WERI-Rb-1 (cell line): ENCODE measurements around the gene SEMA3A.
A peak's percentile ranks its signal among the peaks of the same experiment; 100 is the strongest.

Experiments
- DNase-seq: peaks from one replicate; pipeline ENCODE4 v3.0.0-alpha.2; 2020
- H3K27ac ChIP-seq: fragments of 250-450 bp; sonication (Bioruptor Pico); 2 replicates; pipeline ENCODE4 v1.5.1; 2020; ENCODE audit warnings: mild to moderate bottlenecking, moderate library complexity
- H3K27me3 ChIP-seq: fragments of 250-450 bp; sonication (Bioruptor Pico); 2 replicates; pipeline ENCODE4 v1.5.1; 2021; ENCODE audit warnings: mild to moderate bottlenecking, low read depth, moderate library complexity; ENCODE audit not compliant: insufficient read depth, severe bottlenecking
- H3K36me3 ChIP-seq: fragments of 250-450 bp; sonication (Bioruptor Pico); 2 replicates; pipeline ENCODE4 v1.5.1; 2020; ENCODE audit warnings: mild to moderate bottlenecking, moderate library complexity
- H3K4me3 ChIP-seq: 2 replicates; pipeline ENCODE4 v1.5.1; 2011; ENCODE audit warnings: low read depth, mild to moderate bottlenecking, control low read depth, low read length
- H3K9me3 ChIP-seq: fragments of 250-450 bp; sonication (Bioruptor Pico); 2 replicates; pipeline ENCODE4 v1.5.1; 2021; ENCODE audit warnings: mild to moderate bottlenecking, moderate library complexity; ENCODE audit not compliant: severe bottlenecking
- TF ChIP-seq, protein P1 (sequence below): IDR thresholded peaks from 2 replicates; pipeline ENCODE4 v1.5.1; 2011; ENCODE audit warnings: low read depth, mild to moderate bottlenecking, control low read depth, inconsistent platforms, low read length

SEMA3A gene

DNA sequence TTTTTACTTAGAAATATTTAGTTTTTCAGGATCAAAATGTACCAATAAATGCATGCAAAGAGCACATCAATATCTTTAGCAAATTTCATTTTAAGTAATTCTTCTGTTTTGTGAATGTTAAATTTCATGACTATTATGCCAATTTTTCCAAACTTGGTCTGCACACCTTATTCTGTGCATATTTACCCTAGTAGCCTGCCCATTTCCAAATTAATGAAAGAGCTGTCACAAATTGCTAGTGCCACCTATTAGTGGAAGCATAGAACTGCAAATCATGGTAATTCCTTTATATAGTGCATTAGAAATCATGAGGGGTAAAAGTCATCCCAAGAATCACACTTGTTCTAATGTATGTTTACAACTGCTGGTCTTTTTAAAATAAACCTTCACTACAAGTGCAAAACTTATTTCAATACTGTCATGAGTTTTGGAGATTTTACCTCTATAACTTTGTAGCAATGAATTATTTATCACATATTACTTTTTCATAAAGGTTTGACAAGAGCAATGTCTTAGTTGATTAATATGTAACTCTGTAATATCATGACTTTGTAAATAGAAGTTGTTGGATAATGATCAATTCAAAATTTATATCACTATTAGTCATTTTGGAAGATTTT is 5.7 kb downstream of the SEMA3A start:
- TF ChIP-seq, protein P1, sequence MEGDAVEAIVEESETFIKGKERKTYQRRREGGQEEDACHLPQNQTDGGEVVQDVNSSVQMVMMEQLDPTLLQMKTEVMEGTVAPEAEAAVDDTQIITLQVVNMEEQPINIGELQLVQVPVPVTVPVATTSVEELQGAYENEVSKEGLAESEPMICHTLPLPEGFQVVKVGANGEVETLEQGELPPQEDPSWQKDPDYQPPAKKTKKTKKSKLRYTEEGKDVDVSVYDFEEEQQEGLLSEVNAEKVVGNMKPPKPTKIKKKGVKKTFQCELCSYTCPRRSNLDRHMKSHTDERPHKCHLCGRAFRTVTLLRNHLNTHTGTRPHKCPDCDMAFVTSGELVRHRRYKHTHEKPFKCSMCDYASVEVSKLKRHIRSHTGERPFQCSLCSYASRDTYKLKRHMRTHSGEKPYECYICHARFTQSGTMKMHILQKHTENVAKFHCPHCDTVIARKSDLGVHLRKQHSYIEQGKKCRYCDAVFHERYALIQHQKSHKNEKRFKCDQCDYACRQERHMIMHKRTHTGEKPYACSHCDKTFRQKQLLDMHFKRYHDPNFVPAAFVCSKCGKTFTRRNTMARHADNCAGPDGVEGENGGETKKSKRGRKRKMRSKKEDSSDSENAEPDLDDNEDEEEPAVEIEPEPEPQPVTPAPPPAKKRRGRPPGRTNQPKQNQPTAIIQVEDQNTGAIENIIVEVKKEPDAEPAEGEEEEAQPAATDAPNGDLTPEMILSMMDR, result peak; percentile 23; the same call in 1 of the 2 replicates
- Histone ChIP-seq H3K36me3 (no peaks in the 10 kb centered on the region), H3K9me3 (no peaks in the 10 kb centered on the region), H3K27me3 (no peaks in the 10 kb centered on the region), H3K4me3 (no peak overlapping the region), H3K27ac (no peak overlapping the region)
- no peak for DNase-seq

DNA sequence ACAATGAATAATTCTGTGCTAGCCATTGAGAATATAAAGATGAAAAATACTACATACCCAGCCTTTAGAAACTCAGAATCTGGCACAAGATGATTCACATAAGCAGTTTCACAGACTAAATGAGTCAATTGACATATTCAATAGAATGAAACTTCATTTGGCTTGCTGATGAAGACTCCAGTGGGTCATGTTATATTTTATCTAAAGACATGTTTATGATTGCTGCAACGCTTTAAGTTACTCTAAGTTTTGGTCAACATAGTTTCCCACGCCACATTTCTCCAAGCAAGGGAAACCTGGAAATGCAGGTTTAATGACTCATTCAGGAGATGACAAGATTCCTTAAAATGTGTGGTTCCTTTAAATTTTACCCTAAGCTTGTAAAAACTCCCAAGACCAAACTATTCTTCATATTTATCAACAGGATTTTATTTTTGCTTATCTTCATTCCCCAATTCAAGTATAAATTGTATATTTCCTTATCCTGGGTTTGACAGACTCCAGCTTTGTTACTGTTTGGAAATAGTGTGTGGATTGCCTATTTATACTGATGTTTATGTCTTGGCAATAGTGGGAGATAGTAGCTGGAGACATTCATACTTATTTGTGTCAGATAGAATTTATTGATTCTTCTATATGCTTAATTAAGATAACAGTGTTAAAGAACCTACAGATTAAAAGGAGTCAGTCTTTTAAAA is 6.6 kb downstream of the SEMA3A start:
- TF ChIP-seq, protein P1, result no peak
- Histone ChIP-seq H3K9me3 (no peaks in the 10 kb centered on the region), H3K36me3 (no peaks in the 10 kb centered on the region), H3K27ac (no peak overlapping the region), H3K4me3 (no peak overlapping the region), H3K27me3 (no peaks in the 10 kb centered on the region)
- DNase-seq, result no peak

DNA sequence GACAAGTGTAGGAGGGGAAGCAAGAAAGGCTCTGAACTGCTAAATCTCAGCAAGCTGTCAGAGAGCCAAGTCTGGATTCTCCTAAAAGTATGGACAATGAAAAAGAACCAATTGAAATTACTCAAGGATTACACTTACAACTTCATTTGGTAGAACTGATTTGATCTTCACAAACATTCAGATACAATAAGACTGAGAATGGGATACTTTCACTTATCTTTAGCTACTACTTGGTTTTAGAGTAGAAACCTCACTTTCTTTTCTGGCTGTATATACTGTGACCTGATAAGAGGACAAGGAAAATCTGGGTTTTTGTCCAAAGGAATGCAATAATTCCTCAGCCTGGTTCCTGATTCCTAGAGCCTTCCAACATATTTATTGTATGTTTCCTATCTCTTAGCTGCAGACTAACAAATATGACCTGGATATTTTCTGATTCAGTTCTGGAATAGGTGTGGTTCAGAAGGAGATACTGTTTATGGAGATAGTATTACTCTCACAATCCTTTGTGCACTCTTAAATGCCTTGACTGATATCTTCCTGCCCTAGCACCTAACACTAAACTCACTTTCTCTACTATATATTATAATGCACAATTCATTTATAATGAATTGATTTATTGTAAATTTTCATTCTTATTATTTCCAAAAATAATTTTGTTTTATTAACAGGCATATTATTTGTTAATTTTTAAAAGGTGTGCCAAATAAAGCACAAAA is 7.3 kb downstream of the SEMA3A start:
- TF ChIP-seq, protein P1, result no peak
- no peak for DNase-seq
- H3K4me3 ChIP-seq, result no peak overlapping the region
- H3K36me3 ChIP-seq, result no peaks in the 10 kb centered on the region
- no peak overlapping the region for H3K27ac ChIP-seq
- no peaks in the 10 kb centered on the region for H3K9me3 ChIP-seq
- no peaks in the 10 kb centered on the region for H3K27me3 ChIP-seq

DNA sequence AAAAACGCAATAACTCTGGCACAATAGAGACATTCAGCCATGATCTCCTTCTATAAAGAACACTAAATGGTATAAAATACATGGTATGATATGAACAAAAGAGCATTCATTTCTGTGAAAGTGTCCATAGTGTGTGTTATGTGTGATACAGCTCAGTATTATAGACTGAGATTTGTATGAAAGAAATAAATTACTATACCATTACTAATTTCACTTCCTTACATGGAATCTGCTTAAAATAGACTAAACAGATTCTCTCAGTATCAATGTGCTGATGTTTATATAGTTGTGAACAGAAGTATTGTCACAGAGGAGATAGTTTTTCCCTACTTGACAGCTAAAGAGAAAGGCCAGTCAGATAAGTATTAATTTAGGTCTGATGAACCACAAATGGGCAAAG is 10.8 kb downstream of the SEMA3A start:
- no peaks in the 10 kb centered on the region for H3K36me3 ChIP-seq
- H3K27me3 ChIP-seq, result no peaks in the 10 kb centered on the region
- TF ChIP-seq, protein P1, result no peak
- H3K27ac ChIP-seq, result no peak overlapping the region
- no peak overlapping the region for H3K4me3 ChIP-seq
- H3K9me3 ChIP-seq, result no peaks in the 10 kb centered on the region
- DNase-seq, result no peak

DNA sequence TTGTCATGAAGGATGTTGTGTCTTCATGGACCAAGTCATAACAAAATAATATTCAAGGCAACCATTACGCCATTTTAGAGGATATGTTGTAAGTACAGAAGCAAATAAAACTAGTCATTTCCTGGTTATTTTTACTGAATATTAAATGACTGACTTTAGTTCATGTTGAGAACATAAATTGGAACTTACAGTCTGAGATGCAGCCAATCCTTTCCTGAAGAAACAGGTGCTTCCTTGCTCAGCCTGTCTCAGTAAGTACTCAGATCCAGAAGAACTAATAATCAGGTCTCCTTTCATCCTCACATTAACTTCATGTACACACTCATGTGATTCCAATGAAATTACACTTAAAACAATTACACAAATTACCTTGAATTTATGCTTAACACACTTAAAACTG is 12.3 kb downstream of the SEMA3A start:
- TF ChIP-seq, protein P1, result no peak
- Histone ChIP-seq H3K4me3 (no peak overlapping the region), H3K27ac (no peak overlapping the region), H3K27me3 (no peaks in the 10 kb centered on the region), H3K36me3 (no peaks in the 10 kb centered on the region), H3K9me3 (no peaks in the 10 kb centered on the region)
- DNase-seq, result no peak
